GM12878 (cell line): Measurements from ENCODE around the gene EEF1A2. TPM values are rescaled to one million over a fixed set of nuclear protein-coding genes. Genes with fewer than 3 reads are reported as not detected.
A peak's percentile ranks its signal among the peaks of the same experiment; 100 is the strongest.

Source experiments
- ASH2L ChIP-seq: fragments of 300-600, 200-600 bp; sonication (generic); IDR thresholded peaks from 2 replicates; pipeline ENCODE4 v1.6.1; 2017; ENCODE audit warnings: low read depth, mild to moderate bottlenecking, borderline replicate concordance
- BHLHE40 ChIP-seq, 2 experiments: fragments of 450-650 bp in 1 of 2; IDR thresholded peaks; 2 replicates each; pipeline ENCODE4 v1.6.1; 2011 to 2017; ENCODE audit warnings: low read depth in 2 of 2, borderline replicate concordance in 1 of 2, improper control_type of control experiment in 1 of 2, low read length in 1 of 2, mild to moderate bottlenecking in 1 of 2
- CBX3 ChIP-seq: fragments of 200-600 bp; sonication (generic); IDR thresholded peaks from 2 replicates; pipeline ENCODE4 v1.6.1; 2016; ENCODE audit warnings: low read depth, borderline replicate concordance
- MYB ChIP-seq: fragments of 150-350 bp; IDR thresholded peaks from 2 replicates; pipeline ENCODE4 v1.6.1; 2014; ENCODE audit warnings: mild to moderate bottlenecking, low read depth, low read length, borderline replicate concordance
- NR2C2 ChIP-seq: IDR thresholded peaks from 2 replicates; pipeline ENCODE4 v1.6.1; 2011; ENCODE audit warnings: borderline replicate concordance, low read depth; ENCODE audit not compliant: control insufficient read depth, insufficient read length
- RAD21 ChIP-seq: IDR thresholded peaks from 2 replicates; pipeline ENCODE4 v1.6.1; 2011; ENCODE audit warnings: mild to moderate bottlenecking, low read depth, low read length, moderate library complexity; ENCODE audit not compliant: insufficient read depth
- RCOR1 ChIP-seq: conservative IDR thresholded peaks from 2 replicates; pipeline ENCODE4 v1.6.1; 2012; ENCODE audit warnings: low read depth, low read length, improper control_type of control experiment
- RUNX3 ChIP-seq: IDR thresholded peaks from 2 replicates; pipeline ENCODE4 v1.6.1; 2012; ENCODE audit warnings: low read length, inconsistent platforms
- SIX5 ChIP-seq: IDR thresholded peaks from 2 replicates; pipeline ENCODE4 v1.6.1; 2011; ENCODE audit warnings: mild to moderate bottlenecking, low read depth, low read length, moderate library complexity; ENCODE audit not compliant: severe bottlenecking
- SMAD5 ChIP-seq: IDR thresholded peaks from 2 replicates; pipeline ENCODE4 v1.6.1; 2016; ENCODE audit warnings: antibody characterized with exemption, low read depth
- TCF7 ChIP-seq: IDR thresholded peaks from 2 replicates; pipeline ENCODE4 v1.6.1; 2014; ENCODE audit warnings: antibody characterized with exemption, borderline replicate concordance
- polyA plus RNA-seq, 11 experiments: library from polyadenylated mRNA; depleted of rRNA in 4 of 11; unstranded in 6 of 11; stranded (reverse) in 5 of 11; fragments of >200 nt; fragmentation: Nextera tagmentation in 4 of 11; fragmentation: Illumina TruSeq in 1 of 11; extraction: Ambion mirVana in 4 of 11; extraction: Trizol in 1 of 11; gene quantifications; 1 replicate in 1 of 11; 2 replicates in 10 of 11; pipeline versions ENCODE4 v1.2.1 to v1.2.3, GENCODE V29; 2011 to 2016; ENCODE audit warnings: inconsistent platforms in 2 of 11, missing spikeins in 2 of 11, low read depth in 1 of 11
- total RNA-seq, 4 experiments: library from RNA; depleted of rRNA in 3 of 4; stranded (reverse); fragments of >200 nt in 3 of 4; fragmentation: Illumina TruSeq in 1 of 4; extraction: Trizol in 1 of 4; gene quantifications; 2 replicates each; pipeline versions ENCODE4 v1.2.1 to v1.2.3, GENCODE V29; 2013 to 2021
- TF ChIP-seq, protein P1 (sequence below): fragments of 450-650 bp; formaldehyde crosslinking; IDR thresholded peaks from 2 replicates; pipeline ENCODE4 v1.4.0; 2022; ENCODE audit warnings: mild to moderate bottlenecking, moderate library complexity
- TF ChIP-seq, protein P2 (sequence below): fragments of 150-350 bp; IDR thresholded peaks from 2 replicates; pipeline ENCODE4 v1.6.1; 2016; ENCODE audit warnings: low read depth, low read length
- TF ChIP-seq, protein P3 (sequence below): fragments of 450-650 bp; IDR thresholded peaks from 2 replicates; pipeline ENCODE4 v1.6.1; 2016; ENCODE audit warnings: mild to moderate bottlenecking
- TF ChIP-seq, protein P4 (sequence below): fragments of 150-350 bp; IDR thresholded peaks from 2 replicates; pipeline ENCODE4 v1.6.1; 2014; ENCODE audit warnings: mild to moderate bottlenecking, low read depth, low read length
- TF ChIP-seq, protein P5 (sequence below): IDR thresholded peaks from 2 replicates; pipeline ENCODE4 v1.6.1; 2012; ENCODE audit warnings: mild to moderate bottlenecking, low read depth, low read length

EEF1A2 gene
- total and polyA plus RNA-seq, 10 of the 15 experiments (the other 5 are each of a cell fraction or from before 2014, with no cell fraction given) = 0.56 TPM; not detected in 9

DNA sequence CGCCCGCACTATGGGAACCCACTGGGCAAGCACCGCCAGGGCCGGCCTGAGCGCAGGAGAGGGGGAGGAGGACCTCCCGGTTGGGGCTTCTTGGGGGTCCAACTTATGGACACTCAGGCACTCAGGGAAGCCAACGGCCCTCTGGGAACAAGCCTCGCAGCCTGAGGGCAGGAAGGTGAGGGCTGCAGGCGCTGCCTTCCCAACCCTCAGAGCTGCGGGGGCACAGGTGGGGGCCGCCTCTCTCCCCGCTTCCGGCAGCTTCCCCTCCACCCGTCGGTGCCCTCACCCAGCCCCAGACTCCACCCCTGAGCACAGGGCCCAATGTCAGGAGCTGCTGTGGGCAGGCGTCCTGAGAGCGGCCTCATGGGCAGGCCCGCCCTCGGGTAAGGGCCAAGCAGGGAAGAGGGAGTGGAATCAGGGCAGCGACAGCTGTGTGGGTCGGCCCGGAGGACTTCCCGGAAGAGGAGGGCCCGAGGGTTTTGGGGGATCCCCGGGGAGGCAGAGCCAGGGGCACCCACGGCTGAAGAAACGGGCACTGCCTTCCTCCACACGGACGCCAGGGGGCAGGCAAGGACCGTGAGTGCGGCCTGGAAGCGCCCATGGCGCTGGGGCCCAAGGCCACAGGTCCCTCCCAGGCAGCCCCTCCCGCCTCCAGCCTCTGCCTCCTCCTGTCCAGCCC, 38.8 kb upstream of the EEF1A2 start (continued):
- TF ChIP-seq CBX3 (no peak), TCF7 (no peak), SIX5 (no peak), ASH2L (no peak), MYB (no peak), RUNX3 (no peak; the same call in 1 of the 2 replicates), SMAD5 (no peak), NR2C2 (no peak), RCOR1 (no peak), BHLHE40 (IDR thresholded peaks at IDR 0.05; ENCODE audit: borderline replicate concordance in 1 of 2, low read depth in 2 of 2, low read length in 1 of 2) (peak; percentile 55 to 70; a peak in 3 of 4 replicates), RAD21 (peak; percentile 89)
- TF ChIP-seq, protein P1, sequence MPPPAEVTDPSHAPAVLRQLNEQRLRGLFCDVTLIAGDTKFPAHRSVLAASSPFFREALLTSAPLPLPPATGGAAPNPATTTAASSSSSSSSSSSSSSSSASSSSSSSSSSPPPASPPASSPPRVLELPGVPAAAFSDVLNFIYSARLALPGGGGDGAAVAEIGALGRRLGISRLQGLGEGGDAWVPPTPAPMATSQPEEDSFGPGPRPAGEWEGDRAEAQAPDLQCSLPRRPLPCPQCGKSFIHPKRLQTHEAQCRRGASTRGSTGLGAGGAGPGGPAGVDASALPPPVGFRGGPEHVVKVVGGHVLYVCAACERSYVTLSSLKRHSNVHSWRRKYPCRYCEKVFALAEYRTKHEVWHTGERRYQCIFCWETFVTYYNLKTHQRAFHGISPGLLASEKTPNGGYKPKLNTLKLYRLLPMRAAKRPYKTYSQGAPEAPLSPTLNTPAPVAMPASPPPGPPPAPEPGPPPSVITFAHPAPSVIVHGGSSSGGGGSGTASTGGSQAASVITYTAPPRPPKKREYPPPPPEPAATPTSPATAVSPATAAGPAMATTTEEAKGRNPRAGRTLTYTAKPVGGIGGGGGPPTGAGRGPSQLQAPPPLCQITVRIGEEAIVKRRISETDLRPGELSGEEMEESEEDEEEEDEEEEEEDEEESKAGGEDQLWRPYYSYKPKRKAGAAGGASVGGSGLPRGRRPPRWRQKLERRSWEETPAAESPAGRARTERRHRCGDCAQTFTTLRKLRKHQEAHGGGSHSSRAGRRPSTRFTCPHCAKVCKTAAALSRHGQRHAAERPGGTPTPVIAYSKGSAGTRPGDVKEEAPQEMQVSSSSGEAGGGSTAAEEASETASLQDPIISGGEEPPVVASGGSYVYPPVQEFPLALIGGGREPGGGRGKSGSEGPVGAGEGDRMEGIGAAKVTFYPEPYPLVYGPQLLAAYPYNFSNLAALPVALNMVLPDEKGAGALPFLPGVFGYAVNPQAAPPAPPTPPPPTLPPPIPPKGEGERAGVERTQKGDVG (CRISPR knock-in tag) = no peak
- TF ChIP-seq, protein P2, sequence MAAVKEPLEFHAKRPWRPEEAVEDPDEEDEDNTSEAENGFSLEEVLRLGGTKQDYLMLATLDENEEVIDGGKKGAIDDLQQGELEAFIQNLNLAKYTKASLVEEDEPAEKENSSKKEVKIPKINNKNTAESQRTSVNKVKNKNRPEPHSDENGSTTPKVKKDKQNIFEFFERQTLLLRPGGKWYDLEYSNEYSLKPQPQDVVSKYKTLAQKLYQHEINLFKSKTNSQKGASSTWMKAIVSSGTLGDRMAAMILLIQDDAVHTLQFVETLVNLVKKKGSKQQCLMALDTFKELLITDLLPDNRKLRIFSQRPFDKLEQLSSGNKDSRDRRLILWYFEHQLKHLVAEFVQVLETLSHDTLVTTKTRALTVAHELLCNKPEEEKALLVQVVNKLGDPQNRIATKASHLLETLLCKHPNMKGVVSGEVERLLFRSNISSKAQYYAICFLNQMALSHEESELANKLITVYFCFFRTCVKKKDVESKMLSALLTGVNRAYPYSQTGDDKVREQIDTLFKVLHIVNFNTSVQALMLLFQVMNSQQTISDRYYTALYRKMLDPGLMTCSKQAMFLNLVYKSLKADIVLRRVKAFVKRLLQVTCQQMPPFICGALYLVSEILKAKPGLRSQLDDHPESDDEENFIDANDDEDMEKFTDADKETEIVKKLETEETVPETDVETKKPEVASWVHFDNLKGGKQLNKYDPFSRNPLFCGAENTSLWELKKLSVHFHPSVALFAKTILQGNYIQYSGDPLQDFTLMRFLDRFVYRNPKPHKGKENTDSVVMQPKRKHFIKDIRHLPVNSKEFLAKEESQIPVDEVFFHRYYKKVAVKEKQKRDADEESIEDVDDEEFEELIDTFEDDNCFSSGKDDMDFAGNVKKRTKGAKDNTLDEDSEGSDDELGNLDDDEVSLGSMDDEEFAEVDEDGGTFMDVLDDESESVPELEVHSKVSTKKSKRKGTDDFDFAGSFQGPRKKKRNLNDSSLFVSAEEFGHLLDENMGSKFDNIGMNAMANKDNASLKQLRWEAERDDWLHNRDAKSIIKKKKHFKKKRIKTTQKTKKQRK = no peak
- TF ChIP-seq, protein P3, sequence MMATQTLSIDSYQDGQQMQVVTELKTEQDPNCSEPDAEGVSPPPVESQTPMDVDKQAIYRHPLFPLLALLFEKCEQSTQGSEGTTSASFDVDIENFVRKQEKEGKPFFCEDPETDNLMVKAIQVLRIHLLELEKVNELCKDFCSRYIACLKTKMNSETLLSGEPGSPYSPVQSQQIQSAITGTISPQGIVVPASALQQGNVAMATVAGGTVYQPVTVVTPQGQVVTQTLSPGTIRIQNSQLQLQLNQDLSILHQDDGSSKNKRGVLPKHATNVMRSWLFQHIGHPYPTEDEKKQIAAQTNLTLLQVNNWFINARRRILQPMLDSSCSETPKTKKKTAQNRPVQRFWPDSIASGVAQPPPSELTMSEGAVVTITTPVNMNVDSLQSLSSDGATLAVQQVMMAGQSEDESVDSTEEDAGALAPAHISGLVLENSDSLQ = peak; percentile 66; the same call in 1 of the 2 replicates
- TF ChIP-seq, protein P4, sequence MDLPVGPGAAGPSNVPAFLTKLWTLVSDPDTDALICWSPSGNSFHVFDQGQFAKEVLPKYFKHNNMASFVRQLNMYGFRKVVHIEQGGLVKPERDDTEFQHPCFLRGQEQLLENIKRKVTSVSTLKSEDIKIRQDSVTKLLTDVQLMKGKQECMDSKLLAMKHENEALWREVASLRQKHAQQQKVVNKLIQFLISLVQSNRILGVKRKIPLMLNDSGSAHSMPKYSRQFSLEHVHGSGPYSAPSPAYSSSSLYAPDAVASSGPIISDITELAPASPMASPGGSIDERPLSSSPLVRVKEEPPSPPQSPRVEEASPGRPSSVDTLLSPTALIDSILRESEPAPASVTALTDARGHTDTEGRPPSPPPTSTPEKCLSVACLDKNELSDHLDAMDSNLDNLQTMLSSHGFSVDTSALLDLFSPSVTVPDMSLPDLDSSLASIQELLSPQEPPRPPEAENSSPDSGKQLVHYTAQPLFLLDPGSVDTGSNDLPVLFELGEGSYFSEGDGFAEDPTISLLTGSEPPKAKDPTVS = 0 out of 2 replicates have a peak, but pooled peaks have one; percentile 30
- TF ChIP-seq, protein P5, sequence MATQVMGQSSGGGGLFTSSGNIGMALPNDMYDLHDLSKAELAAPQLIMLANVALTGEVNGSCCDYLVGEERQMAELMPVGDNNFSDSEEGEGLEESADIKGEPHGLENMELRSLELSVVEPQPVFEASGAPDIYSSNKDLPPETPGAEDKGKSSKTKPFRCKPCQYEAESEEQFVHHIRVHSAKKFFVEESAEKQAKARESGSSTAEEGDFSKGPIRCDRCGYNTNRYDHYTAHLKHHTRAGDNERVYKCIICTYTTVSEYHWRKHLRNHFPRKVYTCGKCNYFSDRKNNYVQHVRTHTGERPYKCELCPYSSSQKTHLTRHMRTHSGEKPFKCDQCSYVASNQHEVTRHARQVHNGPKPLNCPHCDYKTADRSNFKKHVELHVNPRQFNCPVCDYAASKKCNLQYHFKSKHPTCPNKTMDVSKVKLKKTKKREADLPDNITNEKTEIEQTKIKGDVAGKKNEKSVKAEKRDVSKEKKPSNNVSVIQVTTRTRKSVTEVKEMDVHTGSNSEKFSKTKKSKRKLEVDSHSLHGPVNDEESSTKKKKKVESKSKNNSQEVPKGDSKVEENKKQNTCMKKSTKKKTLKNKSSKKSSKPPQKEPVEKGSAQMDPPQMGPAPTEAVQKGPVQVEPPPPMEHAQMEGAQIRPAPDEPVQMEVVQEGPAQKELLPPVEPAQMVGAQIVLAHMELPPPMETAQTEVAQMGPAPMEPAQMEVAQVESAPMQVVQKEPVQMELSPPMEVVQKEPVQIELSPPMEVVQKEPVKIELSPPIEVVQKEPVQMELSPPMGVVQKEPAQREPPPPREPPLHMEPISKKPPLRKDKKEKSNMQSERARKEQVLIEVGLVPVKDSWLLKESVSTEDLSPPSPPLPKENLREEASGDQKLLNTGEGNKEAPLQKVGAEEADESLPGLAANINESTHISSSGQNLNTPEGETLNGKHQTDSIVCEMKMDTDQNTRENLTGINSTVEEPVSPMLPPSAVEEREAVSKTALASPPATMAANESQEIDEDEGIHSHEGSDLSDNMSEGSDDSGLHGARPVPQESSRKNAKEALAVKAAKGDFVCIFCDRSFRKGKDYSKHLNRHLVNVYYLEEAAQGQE = no peak
